ENCODE data around the gene BOLA2B.
"Not testable (repeated sequence)": the region's sequence is repeated elsewhere in the genome, so short reads cannot be mapped to it uniquely, and the experiment has no call there.

BOLA2B gene

GRCh38 chr16:30193098-30193497 lies 368 bp downstream of the BOLA2B start:
- H3K4me1 ChIP-seq (ENCODE audit: control insufficient read depth, insufficient read depth, low read length); H3K27me3 ChIP-seq (ENCODE audit: control insufficient read depth, insufficient read depth, low read length); H3K9me3 ChIP-seq (ENCODE audit: control insufficient read depth, insufficient read depth, low read length); H3K4me3 ChIP-seq (ENCODE audit: low read depth, low read length); H3K36me3 ChIP-seq (ENCODE audit: control insufficient read depth, insufficient read depth, low read length); H3K9ac ChIP-seq (ENCODE audit: low read depth, low read length): not testable (repeated sequence)

- H3K4me1 ChIP-seq (ENCODE audit: control insufficient read depth, insufficient read depth, low read length); H3K9ac ChIP-seq (ENCODE audit: low read depth, low read length); H3K9me3 ChIP-seq (ENCODE audit: control insufficient read depth, insufficient read depth, low read length); H3K4me3 ChIP-seq (ENCODE audit: low read depth, low read length); H3K36me3 ChIP-seq (ENCODE audit: control insufficient read depth, insufficient read depth, low read length); H3K27me3 ChIP-seq (ENCODE audit: control insufficient read depth, insufficient read depth, low read length): not testable (repeated sequence)
Observed at GRCh38 chr16:30191158-30191557, 2.3 kb downstream of the BOLA2B start.

GRCh38 chr16:30187971-30188561 lies 5.4 kb downstream of the BOLA2B start:
- H3K4me3 ChIP-seq (ENCODE audit: low read depth, low read length), result no peak overlapping the region
- no peaks in the 10 kb centered on the region for H3K36me3 ChIP-seq (ENCODE audit: control insufficient read depth, insufficient read depth, low read length)
- no peaks in the 10 kb centered on the region for H3K9me3 ChIP-seq (ENCODE audit: control insufficient read depth, insufficient read depth, low read length)
- no peaks in the 10 kb centered on the region for H3K27me3 ChIP-seq (ENCODE audit: control insufficient read depth, insufficient read depth, low read length)
- no peak overlapping the region for H3K9ac ChIP-seq (ENCODE audit: low read depth, low read length)
- no peaks in the 10 kb centered on the region for H3K4me1 ChIP-seq (ENCODE audit: control insufficient read depth, insufficient read depth, low read length)

GRCh38 chr16:30187556-30187865 lies 6.0 kb downstream of the BOLA2B start:
- H3K9me3 ChIP-seq (ENCODE audit: control insufficient read depth, insufficient read depth, low read length), result no peaks in the 10 kb centered on the region
- no peak overlapping the region for H3K4me3 ChIP-seq (ENCODE audit: low read depth, low read length)
- H3K9ac ChIP-seq (ENCODE audit: low read depth, low read length), result no peak overlapping the region

GRCh38 chr16:30186782-30187555 lies 6.5 kb downstream of the BOLA2B start:
- peaks cover 4% of the 10 kb centered on the region for H3K27me3 ChIP-seq (ENCODE audit: control insufficient read depth, insufficient read depth, low read length)
- no peaks in the 10 kb centered on the region for H3K36me3 ChIP-seq (ENCODE audit: control insufficient read depth, insufficient read depth, low read length)
- H3K4me3 ChIP-seq (ENCODE audit: low read depth, low read length), result no peak overlapping the region
- H3K9me3 ChIP-seq (ENCODE audit: control insufficient read depth, insufficient read depth, low read length), result no peaks in the 10 kb centered on the region
- H3K9ac ChIP-seq (ENCODE audit: low read depth, low read length), result no peak overlapping the region
- no peaks in the 10 kb centered on the region for H3K4me1 ChIP-seq (ENCODE audit: control insufficient read depth, insufficient read depth, low read length)

More at GRCh38 chr16:30187556-30187865, 6.0 kb downstream of the BOLA2B start:
- H3K4me1 ChIP-seq (ENCODE audit: control insufficient read depth, insufficient read depth, low read length), result no peaks in the 10 kb centered on the region
- H3K27me3 ChIP-seq (ENCODE audit: control insufficient read depth, insufficient read depth, low read length), result no peaks in the 10 kb centered on the region
- no peaks in the 10 kb centered on the region for H3K36me3 ChIP-seq (ENCODE audit: control insufficient read depth, insufficient read depth, low read length)

- Histone ChIP-seq H3K36me3 (ENCODE audit: control insufficient read depth, insufficient read depth, low read length) (no peaks in the 10 kb centered on the region), H3K9ac (ENCODE audit: low read depth, low read length) (no peak overlapping the region), H3K27me3 (ENCODE audit: control insufficient read depth, insufficient read depth, low read length) (peaks cover 6% of the 10 kb centered on the region), H3K9me3 (ENCODE audit: control insufficient read depth, insufficient read depth, low read length) (no peaks in the 10 kb centered on the region), H3K4me3 (ENCODE audit: low read depth, low read length) (no peak overlapping the region), H3K4me1 (ENCODE audit: control insufficient read depth, insufficient read depth, low read length) (no peaks in the 10 kb centered on the region)
Observed at GRCh38 chr16:30186444-30186781, 7.1 kb downstream of the BOLA2B start.

GRCh38 chr16:30185683-30186421 lies 7.6 kb downstream of the BOLA2B start:
- Histone ChIP-seq H3K36me3 (ENCODE audit: control insufficient read depth, insufficient read depth, low read length) (no peaks in the 10 kb centered on the region), H3K4me1 (ENCODE audit: control insufficient read depth, insufficient read depth, low read length) (no peaks in the 10 kb centered on the region), H3K27me3 (ENCODE audit: control insufficient read depth, insufficient read depth, low read length) (peaks cover 6% of the 10 kb centered on the region), H3K9ac (ENCODE audit: low read depth, low read length) (no peak overlapping the region), H3K4me3 (ENCODE audit: low read depth, low read length) (no peak overlapping the region), H3K9me3 (ENCODE audit: control insufficient read depth, insufficient read depth, low read length) (no peaks in the 10 kb centered on the region)

- H3K27me3 ChIP-seq (ENCODE audit: control insufficient read depth, insufficient read depth, low read length), result peaks cover 6% of the 10 kb centered on the region
- H3K4me1 ChIP-seq (ENCODE audit: control insufficient read depth, insufficient read depth, low read length), result no peaks in the 10 kb centered on the region
- H3K9ac ChIP-seq (ENCODE audit: low read depth, low read length), result no peak overlapping the region
- H3K4me3 ChIP-seq (ENCODE audit: low read depth, low read length), result no peak overlapping the region
- no peaks in the 10 kb centered on the region for H3K9me3 ChIP-seq (ENCODE audit: control insufficient read depth, insufficient read depth, low read length)
- H3K36me3 ChIP-seq (ENCODE audit: control insufficient read depth, insufficient read depth, low read length), result no peaks in the 10 kb centered on the region
Observed at GRCh38 chr16:30184891-30185682, 8.4 kb downstream of the BOLA2B start.

GRCh38 chr16:30184096-30184890 lies 9.2 kb downstream of the BOLA2B start:
- Histone ChIP-seq H3K4me1 (ENCODE audit: control insufficient read depth, insufficient read depth, low read length) (no peaks in the 10 kb centered on the region), H3K9me3 (ENCODE audit: control insufficient read depth, insufficient read depth, low read length) (no peaks in the 10 kb centered on the region), H3K9ac (ENCODE audit: low read depth, low read length) (no peak overlapping the region), H3K27me3 (ENCODE audit: control insufficient read depth, insufficient read depth, low read length) (peaks cover 6% of the 10 kb centered on the region), H3K4me3 (ENCODE audit: low read depth, low read length) (peak overlapping the region; percentile 28), H3K36me3 (ENCODE audit: control insufficient read depth, insufficient read depth, low read length) (no peaks in the 10 kb centered on the region)

GRCh38 chr16:30183233-30184095 lies 10.0 kb downstream of the BOLA2B start, which contains the start of gene CORO1A:
Gene CORO1A, plus strand, starts transcription at chr16:30183602. Its CDS starts 1,608 bp downstream, at chr16:30185210.
- H3K36me3 ChIP-seq (ENCODE audit: control insufficient read depth, insufficient read depth, low read length), result no peaks in the 10 kb centered on the region
- peak within 1 kb of the TSS; percentile 71 for H3K4me3 ChIP-seq (ENCODE audit: low read depth, low read length)
- no peak within 1 kb of the TSS for H3K9ac ChIP-seq (ENCODE audit: low read depth, low read length)
- peaks cover 6% of the 10 kb centered on the region for H3K27me3 ChIP-seq (ENCODE audit: control insufficient read depth, insufficient read depth, low read length)
- no peaks in the 10 kb centered on the region for H3K4me1 ChIP-seq (ENCODE audit: control insufficient read depth, insufficient read depth, low read length)
- H3K9me3 ChIP-seq (ENCODE audit: control insufficient read depth, insufficient read depth, low read length), result no peaks in the 10 kb centered on the region
